ENCODE measurements around the gene CAMK2N2. TPM values are rescaled to one million over a fixed set of nuclear protein-coding genes. Genes with fewer than 3 reads are reported as not detected.

CAMK2N2 gene
- polyA plus RNA-seq, 1 donor (not counting 4 experiments of a cell fraction or from before 2014, with no cell fraction given), result 0.18 TPM

DNA sequence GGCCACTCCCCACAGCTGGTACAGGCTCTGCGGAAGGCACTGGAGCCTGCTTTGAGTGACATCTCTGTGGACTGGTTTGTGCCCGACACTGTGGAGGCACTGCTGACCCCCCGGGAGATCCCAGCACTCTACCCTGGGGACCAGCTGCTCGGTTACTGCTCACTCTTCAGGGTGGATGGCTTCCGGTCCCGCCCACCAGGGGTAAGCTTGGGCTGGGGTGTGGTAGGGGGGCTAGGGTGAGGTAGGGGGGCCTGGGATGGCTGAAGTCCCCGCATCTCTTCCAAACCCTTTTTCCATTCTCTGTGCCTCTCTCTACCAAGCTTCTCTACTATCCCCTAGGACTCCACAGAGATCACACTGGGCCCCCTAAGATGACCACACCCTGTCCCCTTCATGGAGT lies 24.1 kb downstream of the CAMK2N2 start:
- DNase-seq (ENCODE audit: low read depth, low spot score) (no peak), FAIRE-seq (no peak)
- Histone ChIP-seq H3K27me3 (ENCODE audit: control insufficient read depth, extremely low read depth, insufficient read depth, low read length) (peaks cover 10% of the 10 kb centered on the region), H3K36me3 (ENCODE audit: control insufficient read depth in 2 of 2, extremely low read depth in 1 of 2, insufficient read depth in 2 of 2, low read length in 2 of 2) (no peaks in the 10 kb centered on the region), H4K20me1 (ENCODE audit: control insufficient read depth, extremely low read depth, insufficient read depth, low read length) (no peaks in the 10 kb centered on the region), H3K9me1 (ENCODE audit: control insufficient read depth, extremely low read depth, insufficient read depth, low read length) (no peaks in the 10 kb centered on the region), H3K27ac (ENCODE audit: control insufficient read depth, insufficient read depth, low read length) (no peak overlapping the region), H3K4me2 (ENCODE audit: control insufficient read depth, extremely low read depth, insufficient read depth, low read depth, low read length) (no peak overlapping the region), H2AFZ (ENCODE audit: control insufficient read depth, low read length) (no peak overlapping the region), H3K9me3 (ENCODE audit: control insufficient read depth, low read depth, low read length) (no peaks in the 10 kb centered on the region), H3K9ac (ENCODE audit: control insufficient read depth, extremely low read depth, insufficient read depth, low read length) (no peak overlapping the region), H3K4me1 (ENCODE audit: control insufficient read depth, extremely low read depth, insufficient read depth, low read length) (peaks cover 7% of the 10 kb centered on the region), H3K79me2 (ENCODE audit: control insufficient read depth, insufficient read depth, low read length) (no peaks in the 10 kb centered on the region), H3K4me3 (ENCODE audit: control insufficient read depth in 2 of 3, extremely low read depth in 1 of 3, insufficient read depth in 2 of 3, low read depth in 1 of 3, low read length in 3 of 3) (no peak overlapping the region)
- dilution Hi-C loops (cut with MboI; ENCODE audit: extremely low pct_ligation_motif_present, low sequenced_read_pairs), result no loop called here
- TF ChIP-seq, protein P1, sequence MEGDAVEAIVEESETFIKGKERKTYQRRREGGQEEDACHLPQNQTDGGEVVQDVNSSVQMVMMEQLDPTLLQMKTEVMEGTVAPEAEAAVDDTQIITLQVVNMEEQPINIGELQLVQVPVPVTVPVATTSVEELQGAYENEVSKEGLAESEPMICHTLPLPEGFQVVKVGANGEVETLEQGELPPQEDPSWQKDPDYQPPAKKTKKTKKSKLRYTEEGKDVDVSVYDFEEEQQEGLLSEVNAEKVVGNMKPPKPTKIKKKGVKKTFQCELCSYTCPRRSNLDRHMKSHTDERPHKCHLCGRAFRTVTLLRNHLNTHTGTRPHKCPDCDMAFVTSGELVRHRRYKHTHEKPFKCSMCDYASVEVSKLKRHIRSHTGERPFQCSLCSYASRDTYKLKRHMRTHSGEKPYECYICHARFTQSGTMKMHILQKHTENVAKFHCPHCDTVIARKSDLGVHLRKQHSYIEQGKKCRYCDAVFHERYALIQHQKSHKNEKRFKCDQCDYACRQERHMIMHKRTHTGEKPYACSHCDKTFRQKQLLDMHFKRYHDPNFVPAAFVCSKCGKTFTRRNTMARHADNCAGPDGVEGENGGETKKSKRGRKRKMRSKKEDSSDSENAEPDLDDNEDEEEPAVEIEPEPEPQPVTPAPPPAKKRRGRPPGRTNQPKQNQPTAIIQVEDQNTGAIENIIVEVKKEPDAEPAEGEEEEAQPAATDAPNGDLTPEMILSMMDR (optimal IDR thresholded peaks at IDR 0.05 in 1 of 3, IDR thresholded peaks at IDR 0.05 in 1 of 3, conservative IDR thresholded peaks at IDR 0.05 in 1 of 3; ENCODE audit: extremely low read depth in 1 of 3, insufficient read depth in 2 of 3, low read length in 3 of 3), result no peak
- TF ChIP-seq EZH2 (IDR thresholded peaks at IDR 0.05; ENCODE audit: low read length), result no peak

DNA sequence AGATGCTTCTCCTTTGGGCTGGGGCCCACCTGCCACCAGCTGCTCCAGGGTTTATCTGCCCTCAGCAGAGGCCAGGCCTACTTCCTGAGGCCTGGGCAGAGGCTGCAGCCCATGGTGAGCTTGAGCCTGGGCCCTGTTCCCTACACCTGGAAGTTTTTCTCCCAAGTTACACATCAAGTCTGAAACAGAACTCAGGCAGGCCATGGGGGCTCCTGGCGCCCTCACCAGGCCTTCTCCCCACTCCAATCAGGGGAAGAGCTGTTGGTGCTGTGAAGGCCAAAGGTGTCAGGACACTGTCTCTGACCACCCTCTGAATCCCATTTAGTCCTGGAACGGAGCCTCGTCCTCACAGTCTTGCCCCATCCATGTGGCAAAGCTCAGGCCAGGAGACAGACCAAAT lies 24.7 kb downstream of the CAMK2N2 start:
- Histone ChIP-seq H3K9ac (ENCODE audit: control insufficient read depth, extremely low read depth, insufficient read depth, low read length) (no peak overlapping the region), H3K4me2 (ENCODE audit: control insufficient read depth, extremely low read depth, insufficient read depth, low read depth, low read length) (no peak overlapping the region), H3K4me3 (ENCODE audit: control insufficient read depth in 2 of 3, extremely low read depth in 1 of 3, insufficient read depth in 2 of 3, low read depth in 1 of 3, low read length in 3 of 3) (no peak overlapping the region), H2AFZ (ENCODE audit: control insufficient read depth, low read length) (no peak overlapping the region), H3K27me3 (ENCODE audit: control insufficient read depth, extremely low read depth, insufficient read depth, low read length) (peaks cover 16% of the 10 kb centered on the region), H3K4me1 (ENCODE audit: control insufficient read depth, extremely low read depth, insufficient read depth, low read length) (peaks cover 7% of the 10 kb centered on the region), H3K36me3 (ENCODE audit: control insufficient read depth in 2 of 2, extremely low read depth in 1 of 2, insufficient read depth in 2 of 2, low read length in 2 of 2) (no peaks in the 10 kb centered on the region), H3K9me1 (ENCODE audit: control insufficient read depth, extremely low read depth, insufficient read depth, low read length) (no peaks in the 10 kb centered on the region), H3K9me3 (ENCODE audit: control insufficient read depth, low read depth, low read length) (no peaks in the 10 kb centered on the region), H3K27ac (ENCODE audit: control insufficient read depth, insufficient read depth, low read length) (no peak overlapping the region), H4K20me1 (ENCODE audit: control insufficient read depth, extremely low read depth, insufficient read depth, low read length) (no peaks in the 10 kb centered on the region), H3K79me2 (ENCODE audit: control insufficient read depth, insufficient read depth, low read length) (no peaks in the 10 kb centered on the region)
- TF ChIP-seq EZH2 (IDR thresholded peaks at IDR 0.05; ENCODE audit: low read length), result no peak
- TF ChIP-seq, protein P1 (optimal IDR thresholded peaks at IDR 0.05 in 1 of 3, IDR thresholded peaks at IDR 0.05 in 1 of 3, conservative IDR thresholded peaks at IDR 0.05 in 1 of 3; ENCODE audit: extremely low read depth in 1 of 3, insufficient read depth in 2 of 3, low read length in 3 of 3), result no peak
- dilution Hi-C loops (cut with MboI; ENCODE audit: extremely low pct_ligation_motif_present, low sequenced_read_pairs), result no loop called here
- FAIRE-seq (no peak), DNase-seq (ENCODE audit: low read depth, low spot score) (no peak)

All from keratinocyte (primary cell).